Activated CD4-positive, alpha-beta T cell treated with anti-CD3 and anti-CD28 coated beads, Interleukin-2, amount 50 U/mL, for 1 hour (primary cell): ENCODE results near the gene C1orf226.
"Not testable (repeated sequence)": the region's sequence is repeated elsewhere in the genome, so short reads cannot be mapped to it uniquely, and the experiment has no call there.

Experiments
- DNase-seq: peaks from one replicate; pipeline ENCODE4 v3.0.0-alpha.2; 2020

Gene C1orf226

GRCh38 chr1:162416215-162416614 is 34.7 kb downstream of the C1orf226 start:
- no peak for DNase-seq

GRCh38 chr1:162416909-162417308 is 35.4 kb downstream of the C1orf226 start:
- DNase-seq, result no peak

- DNase-seq, result no peak
Measured at GRCh38 chr1:162417650-162418049, 36.1 kb downstream of the C1orf226 start.

- not testable (repeated sequence) for DNase-seq
Measured at GRCh38 chr1:162418584-162418983, 37.1 kb downstream of the C1orf226 start.

GRCh38 chr1:162419450-162419931 is 38.0 kb downstream of the C1orf226 start:
- not testable (repeated sequence) for DNase-seq

GRCh38 chr1:162420120-162420519 is 38.6 kb downstream of the C1orf226 start:
- no peak for DNase-seq

GRCh38 chr1:162421258-162422164 is 40.0 kb downstream of the C1orf226 start:
- no peak for DNase-seq

GRCh38 chr1:162422662-162423375 is 41.3 kb downstream of the C1orf226 start:
- DNase-seq, result no peak

GRCh38 chr1:162430583-162430982 is 49.1 kb downstream of the C1orf226 start:
- DNase-seq, result no peak

- DNase-seq, result not testable (repeated sequence)
Measured at GRCh38 chr1:162432977-162433713, 51.6 kb downstream of the C1orf226 start.
